ENCODE measurements around the gene BOLA2B. TPM values are rescaled to one million over a fixed set of nuclear protein-coding genes. Genes with fewer than 3 reads are reported as not detected.

BOLA2B gene
- total RNA-seq, 1 donor from 2014 or later: 82.9 TPM

DNA sequence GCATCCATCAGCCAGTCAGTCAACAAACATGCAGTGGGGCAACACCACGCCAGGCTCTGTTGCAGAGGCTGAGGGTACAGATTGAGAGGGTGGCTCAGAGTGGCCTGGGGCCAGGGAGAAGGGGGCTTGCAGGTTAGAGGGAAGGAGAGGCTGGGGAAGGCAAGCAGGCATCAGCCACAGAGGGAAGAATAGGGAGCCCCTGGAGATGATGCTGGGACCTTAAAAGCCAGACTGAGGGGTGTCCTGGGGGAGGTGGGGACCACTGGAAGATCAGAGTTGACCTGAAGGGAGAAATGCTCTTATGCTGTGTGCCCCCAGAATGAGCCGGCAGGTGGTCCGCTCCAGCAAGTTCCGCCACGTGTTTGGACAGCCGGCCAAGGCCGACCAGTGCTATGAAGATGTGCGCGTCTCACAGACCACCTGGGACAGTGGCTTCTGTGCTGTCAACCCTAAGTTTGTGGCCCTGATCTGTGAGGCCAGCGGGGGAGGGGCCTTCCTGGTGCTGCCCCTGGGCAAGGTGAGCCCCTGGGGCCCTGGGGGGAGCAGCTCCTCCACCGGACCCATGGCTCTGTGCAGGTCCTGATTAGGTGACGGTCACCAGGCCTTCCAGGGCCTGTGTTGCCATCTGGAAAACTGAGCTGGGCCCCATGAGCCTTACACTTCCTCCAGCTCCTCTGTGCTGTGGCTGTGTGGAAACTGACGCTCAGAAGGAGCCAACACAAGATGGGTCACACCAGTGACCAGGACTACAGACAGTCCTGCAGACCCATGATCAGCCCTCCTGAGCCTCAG lies 8.4 kb downstream of the BOLA2B start:
- Mint-ChIP-seq H3K36me3 (no peaks in the 10 kb centered on the region), H3K27me3 (no peaks in the 10 kb centered on the region), H3K4me3 (peak overlapping the region; percentile 64), H3K9me3 (no peaks in the 10 kb centered on the region), H3K4me1 (ENCODE audit: unreplicated experiment) (peaks cover 5% of the 10 kb centered on the region), H3K27ac (no peak overlapping the region)
- TF ChIP-seq, protein P1, sequence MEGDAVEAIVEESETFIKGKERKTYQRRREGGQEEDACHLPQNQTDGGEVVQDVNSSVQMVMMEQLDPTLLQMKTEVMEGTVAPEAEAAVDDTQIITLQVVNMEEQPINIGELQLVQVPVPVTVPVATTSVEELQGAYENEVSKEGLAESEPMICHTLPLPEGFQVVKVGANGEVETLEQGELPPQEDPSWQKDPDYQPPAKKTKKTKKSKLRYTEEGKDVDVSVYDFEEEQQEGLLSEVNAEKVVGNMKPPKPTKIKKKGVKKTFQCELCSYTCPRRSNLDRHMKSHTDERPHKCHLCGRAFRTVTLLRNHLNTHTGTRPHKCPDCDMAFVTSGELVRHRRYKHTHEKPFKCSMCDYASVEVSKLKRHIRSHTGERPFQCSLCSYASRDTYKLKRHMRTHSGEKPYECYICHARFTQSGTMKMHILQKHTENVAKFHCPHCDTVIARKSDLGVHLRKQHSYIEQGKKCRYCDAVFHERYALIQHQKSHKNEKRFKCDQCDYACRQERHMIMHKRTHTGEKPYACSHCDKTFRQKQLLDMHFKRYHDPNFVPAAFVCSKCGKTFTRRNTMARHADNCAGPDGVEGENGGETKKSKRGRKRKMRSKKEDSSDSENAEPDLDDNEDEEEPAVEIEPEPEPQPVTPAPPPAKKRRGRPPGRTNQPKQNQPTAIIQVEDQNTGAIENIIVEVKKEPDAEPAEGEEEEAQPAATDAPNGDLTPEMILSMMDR (conservative IDR thresholded peaks at IDR 0.05): no peak
- DNase-seq (ENCODE audit: extremely low spot score, unreplicated experiment): no peak

DNA sequence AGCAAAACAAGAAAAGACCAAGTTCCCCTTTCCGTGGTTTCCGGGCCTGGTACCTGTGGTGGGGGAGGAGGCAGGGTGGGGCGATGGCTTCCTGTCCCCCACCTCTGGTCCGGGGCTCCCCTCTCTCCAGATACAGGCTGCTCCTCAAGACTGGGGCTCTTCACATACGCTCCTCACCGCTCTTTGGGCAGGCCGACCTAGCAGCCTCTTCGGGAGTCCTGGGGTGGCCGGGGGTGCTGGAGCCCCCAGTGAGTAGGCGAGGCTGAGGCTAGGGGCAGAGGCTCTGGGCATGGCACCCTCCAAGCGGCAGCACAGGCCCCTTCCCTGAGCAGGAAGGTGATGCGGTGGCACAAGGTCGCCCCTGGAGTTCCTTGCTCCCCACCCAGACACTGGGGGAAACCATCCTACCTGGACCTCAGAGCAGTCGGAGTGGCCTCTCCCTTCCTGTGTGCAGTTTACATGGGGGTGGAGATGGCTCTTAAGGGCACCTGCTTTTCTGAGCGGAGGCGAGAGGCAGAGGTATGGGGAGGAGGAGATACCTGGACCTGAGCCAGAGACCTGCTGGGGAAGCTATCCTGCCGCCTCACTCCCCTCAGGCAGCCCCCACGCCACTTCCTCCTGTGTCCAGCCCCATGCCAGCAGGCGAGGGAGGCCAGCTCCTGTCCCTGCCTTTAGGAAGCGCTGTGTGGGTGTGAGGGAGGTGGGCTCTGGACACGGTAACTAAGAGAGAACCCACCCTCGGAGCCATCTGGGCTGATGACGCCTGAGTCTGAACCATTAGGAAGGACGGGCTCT lies 9.2 kb downstream of the BOLA2B start:
- H3K4me1 Mint-ChIP-seq (ENCODE audit: unreplicated experiment): peaks cover 5% of the 10 kb centered on the region
- TF ChIP-seq, protein P1 (conservative IDR thresholded peaks at IDR 0.05): no peak
- no peaks in the 10 kb centered on the region for H3K9me3 Mint-ChIP-seq
- no peak overlapping the region for H3K27ac Mint-ChIP-seq
- no peaks in the 10 kb centered on the region for H3K27me3 Mint-ChIP-seq
- H3K36me3 Mint-ChIP-seq: no peaks in the 10 kb centered on the region
- DNase-seq (ENCODE audit: extremely low spot score, unreplicated experiment): no peak
- H3K4me3 Mint-ChIP-seq: peak overlapping the region; percentile 72

DNA sequence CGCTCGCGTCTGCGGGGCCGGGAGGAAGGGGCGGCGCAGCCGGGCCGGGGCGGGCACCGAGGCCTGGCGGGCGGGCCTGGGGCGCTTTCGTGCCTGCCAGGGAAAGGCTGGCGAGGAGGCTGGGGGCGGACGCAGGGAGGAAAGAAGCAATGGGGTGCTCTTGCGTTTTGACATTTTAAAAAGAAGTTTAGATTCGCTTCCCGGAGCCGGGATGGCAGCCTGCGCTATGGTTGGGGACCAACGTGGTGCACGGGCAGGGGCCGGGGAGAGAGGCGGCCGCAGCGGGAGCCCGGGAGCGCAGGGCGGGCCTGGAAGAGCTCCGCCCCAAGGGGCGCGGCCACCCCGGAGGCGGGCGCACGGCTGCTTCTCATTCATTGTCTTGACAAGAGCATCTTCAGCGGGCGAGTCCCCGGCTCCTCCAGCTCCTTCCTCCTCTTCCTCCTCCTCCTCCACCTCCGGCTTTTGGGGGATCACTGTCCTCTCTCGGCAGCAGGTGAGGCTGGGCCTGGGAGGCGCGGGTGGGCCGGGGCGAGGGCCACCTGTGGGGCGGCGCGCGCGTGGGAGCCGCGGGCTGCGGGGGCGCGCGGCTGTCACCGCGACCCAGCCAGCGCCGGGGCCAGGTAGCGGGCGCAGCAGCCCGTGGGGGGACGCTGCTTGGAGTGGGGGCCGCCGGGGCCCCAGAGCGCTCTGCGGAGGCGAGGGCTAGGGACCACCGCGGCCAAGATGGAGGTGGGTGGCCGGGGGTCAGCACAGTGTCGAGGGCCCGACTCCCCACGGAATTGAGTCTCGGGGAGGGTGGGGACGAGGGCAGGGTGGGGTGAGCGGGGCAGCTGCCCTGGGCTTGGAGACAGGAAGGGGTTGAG lies 10.0 kb downstream of the BOLA2B start, which contains the start of gene CORO1A:
TSS of gene CORO1A (plus strand) at position 370 of the 863 bp plus-strand sequence. CDS start 1,608 bp downstream, outside the sequence.
- H3K4me1 Mint-ChIP-seq (ENCODE audit: unreplicated experiment): peaks cover 5% of the 10 kb centered on the region
- H3K27me3 Mint-ChIP-seq: no peaks in the 10 kb centered on the region
- no peak within 1 kb of the TSS for H3K27ac Mint-ChIP-seq
- no peaks in the 10 kb centered on the region for H3K9me3 Mint-ChIP-seq
- H3K4me3 Mint-ChIP-seq: peak within 1 kb of the TSS; percentile 87
- no peaks in the 10 kb centered on the region for H3K36me3 Mint-ChIP-seq
- TF ChIP-seq, protein P1 (conservative IDR thresholded peaks at IDR 0.05): no peak
- peak; percentile 86 for DNase-seq (ENCODE audit: extremely low spot score, unreplicated experiment)

DNA sequence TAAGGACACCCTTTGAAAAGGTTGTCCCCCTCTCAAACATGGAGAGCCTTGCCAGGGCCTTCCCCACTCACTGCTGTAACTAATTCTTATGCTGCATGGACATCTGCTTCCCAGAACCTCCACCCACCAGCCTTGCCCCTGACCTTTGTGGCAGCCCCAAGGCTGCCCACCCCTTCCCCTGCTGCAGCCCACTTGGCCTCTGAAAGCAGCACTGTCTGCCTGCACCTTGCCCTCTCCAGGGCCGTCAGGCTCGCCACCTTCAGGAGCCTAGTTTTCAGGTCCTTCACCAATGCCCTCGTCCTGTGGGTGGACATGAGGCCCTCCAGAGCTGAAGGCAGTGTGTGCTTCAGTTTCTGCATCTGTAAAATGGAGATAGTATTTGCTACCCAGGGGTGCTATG lies 12.7 kb downstream of the BOLA2B start:
- peaks cover 5% of the 10 kb centered on the region for H3K4me1 Mint-ChIP-seq (ENCODE audit: unreplicated experiment)
- peak overlapping the region; percentile 37 for H3K4me3 Mint-ChIP-seq
- H3K9me3 Mint-ChIP-seq: no peaks in the 10 kb centered on the region
- no peak overlapping the region for H3K27ac Mint-ChIP-seq
- DNase-seq (ENCODE audit: extremely low spot score, unreplicated experiment): no peak
- H3K27me3 Mint-ChIP-seq: no peaks in the 10 kb centered on the region
- no peaks in the 10 kb centered on the region for H3K36me3 Mint-ChIP-seq
- TF ChIP-seq, protein P1 (conservative IDR thresholded peaks at IDR 0.05): no peak

DNA sequence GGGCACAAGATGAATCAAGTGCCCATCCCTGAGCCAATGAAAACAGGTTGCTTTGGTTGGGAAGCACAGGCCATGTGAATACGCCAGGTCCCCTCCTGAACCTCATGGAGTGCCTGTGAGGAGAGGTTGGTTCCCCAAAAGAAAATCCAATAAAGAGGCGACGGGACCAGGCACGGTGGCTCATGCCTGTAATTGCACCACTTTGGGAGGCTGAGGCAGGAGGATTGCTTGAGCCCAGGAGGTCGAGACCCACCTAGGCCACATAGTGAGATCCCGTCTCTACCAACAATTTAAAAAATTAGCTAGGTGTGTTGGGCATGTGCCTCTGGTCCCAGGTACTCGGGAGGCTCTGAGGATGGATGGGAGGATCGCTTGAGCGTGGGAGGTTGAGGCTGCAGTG lies 13.5 kb downstream of the BOLA2B start:
- TF ChIP-seq, protein P1 (conservative IDR thresholded peaks at IDR 0.05): no peak
- Mint-ChIP-seq H3K4me3 (no peak overlapping the region), H3K4me1 (ENCODE audit: unreplicated experiment) (peaks cover 4% of the 10 kb centered on the region), H3K27ac (no peak overlapping the region), H3K36me3 (no peaks in the 10 kb centered on the region), H3K27me3 (no peaks in the 10 kb centered on the region), H3K9me3 (no peaks in the 10 kb centered on the region)
- no peak for DNase-seq (ENCODE audit: extremely low spot score, unreplicated experiment)

Measured in type B pancreatic cell (in vitro differentiated cells).